HG02623 (cell line): ENCODE measurements around the gene CEP72.
"Not testable (repeated sequence)": the region's sequence is repeated elsewhere in the genome, so short reads cannot be mapped to it uniquely, and the experiment has no call there.

Experiments used
- ATAC-seq: cut with Tn5 transposase; IDR thresholded peaks from one replicate; pipeline ENCODE4 v1.9.1; 2021; ENCODE audit warnings: moderate library complexity; ENCODE audit not compliant: unreplicated experiment

The CEP72 gene

DNA sequence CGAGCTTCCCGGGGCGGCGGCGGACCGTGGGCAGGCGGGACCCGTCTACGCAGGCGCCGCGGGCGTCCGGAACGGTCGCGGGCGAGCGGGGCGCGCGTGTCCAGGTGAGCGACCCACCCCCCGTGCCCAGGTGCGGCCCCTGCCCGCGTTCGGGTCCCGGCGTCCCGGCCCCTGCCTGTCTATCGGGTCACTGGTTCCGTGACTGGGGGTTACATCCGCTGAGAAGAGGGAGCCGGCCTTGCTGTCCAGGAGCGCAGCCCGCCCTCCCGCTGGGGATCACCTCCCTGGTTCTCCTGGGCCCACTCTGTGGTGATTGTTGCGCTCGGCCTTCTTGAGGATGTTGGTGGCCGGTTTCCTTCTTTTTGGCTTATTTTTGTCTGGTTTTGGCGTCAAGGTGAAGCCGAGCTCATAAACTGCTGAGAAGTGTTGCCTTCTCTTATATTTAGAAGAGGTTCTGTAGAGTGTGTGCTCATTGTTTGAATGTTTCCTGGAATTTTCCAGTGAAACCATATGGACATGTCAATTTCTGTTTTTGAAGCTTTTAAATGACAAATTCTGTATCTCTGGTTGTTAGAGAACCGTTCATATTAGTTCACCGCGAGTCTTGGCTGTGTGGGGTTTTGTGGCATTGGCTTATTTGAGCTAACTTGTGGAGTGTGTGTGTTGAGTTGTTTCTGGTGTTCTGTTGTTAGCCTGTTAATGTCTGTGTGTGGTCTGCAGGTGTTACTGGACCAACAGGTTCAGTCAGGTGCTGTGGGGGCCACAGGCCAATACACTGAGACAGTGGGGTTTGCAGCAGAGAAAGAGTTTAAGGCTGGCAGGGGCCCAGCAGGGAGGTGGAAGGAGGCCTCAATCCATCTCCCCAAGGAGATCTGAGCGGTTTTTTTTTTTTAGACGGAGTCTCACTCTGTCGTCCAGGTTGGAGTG lies 621 bp downstream of the CEP72 start:
- ATAC-seq = peak; percentile 17

DNA sequence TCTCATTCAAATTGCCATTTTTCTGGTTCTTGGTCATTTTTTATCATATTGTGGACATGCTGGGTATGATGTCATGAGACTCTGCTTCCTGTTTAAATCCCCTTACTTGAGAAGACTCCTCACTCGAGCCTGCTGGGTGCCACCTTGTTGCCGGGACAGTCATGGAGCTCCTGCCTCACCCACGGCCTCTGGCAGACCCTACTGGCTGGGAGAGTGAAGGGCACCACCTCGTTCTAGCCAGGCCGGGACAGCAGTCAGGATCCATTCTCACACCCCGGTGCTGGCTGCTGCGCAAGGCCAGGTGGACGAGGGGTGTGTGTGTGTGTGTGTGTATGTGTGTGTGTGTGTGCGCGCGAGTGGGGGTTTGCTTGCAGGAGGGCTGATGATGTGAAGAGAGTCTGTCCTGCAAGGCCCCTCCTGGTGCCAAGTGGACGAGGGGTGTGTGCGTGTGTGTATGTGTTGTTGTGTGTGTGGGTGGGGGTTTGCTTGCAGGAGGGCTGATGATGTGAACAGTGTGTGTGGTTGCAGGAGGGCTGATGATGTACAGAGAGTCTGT lies 4.4 kb downstream of the CEP72 start:
- no peak for ATAC-seq

DNA sequence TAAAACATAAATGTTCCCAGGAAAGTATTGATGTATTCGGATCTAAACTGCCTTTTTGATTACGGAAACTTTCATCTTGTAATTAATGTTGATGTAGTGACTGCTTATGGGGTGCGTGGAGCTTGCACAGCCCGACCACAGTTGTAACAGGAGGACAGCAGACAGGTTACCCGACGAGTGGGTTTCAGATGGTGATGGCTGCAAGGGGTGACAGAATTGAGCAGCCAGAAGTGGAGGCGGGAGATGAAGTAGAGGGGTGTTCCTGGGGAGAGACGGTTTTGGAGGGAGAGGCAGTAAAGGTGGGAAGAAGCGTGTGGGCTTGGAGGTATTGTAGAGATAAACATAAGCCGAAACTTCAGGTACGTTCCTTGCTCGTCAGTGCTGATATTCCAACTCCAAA lies 5.8 kb downstream of the CEP72 start:
- no peak for ATAC-seq

DNA sequence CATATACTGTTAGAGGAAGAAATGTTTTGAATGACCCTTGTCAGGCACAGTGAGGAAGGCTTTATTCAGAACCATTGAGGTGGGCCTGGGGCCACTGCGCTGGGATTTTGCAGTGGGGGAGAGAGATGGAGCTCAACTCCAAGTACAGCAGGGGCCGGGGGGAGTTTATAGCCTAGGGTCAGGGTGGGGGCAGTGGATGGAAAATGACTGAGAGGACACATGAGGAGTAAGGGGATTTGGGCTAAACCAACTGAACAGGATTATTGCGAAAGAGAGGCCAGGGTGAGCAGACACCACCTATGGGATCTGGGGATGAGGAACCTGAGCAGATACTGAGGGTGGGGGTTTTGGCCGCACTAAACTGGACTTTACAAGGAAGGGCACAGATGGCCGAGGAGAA lies 6.3 kb downstream of the CEP72 start:
- ATAC-seq = no peak

DNA sequence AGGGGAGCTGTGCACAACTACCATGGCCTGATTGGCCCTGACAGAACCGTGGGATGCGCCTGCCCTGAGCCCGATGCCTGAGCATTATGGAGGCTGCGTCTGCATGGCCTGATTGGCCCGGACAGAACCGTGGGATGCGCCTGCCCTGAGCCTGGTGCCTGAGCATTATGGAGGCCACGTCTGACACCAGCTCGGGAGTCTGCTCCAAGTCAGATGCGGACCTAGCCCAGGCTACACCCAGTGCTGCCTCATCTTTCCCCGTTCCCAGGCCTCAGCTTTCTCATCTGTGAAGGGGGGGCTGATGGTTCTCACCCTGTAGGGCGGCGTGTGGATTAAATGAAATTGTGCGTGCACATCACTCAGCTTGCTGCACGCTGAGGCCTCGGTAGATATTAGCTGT lies 7.3 kb downstream of the CEP72 start:
- ATAC-seq = no peak

DNA sequence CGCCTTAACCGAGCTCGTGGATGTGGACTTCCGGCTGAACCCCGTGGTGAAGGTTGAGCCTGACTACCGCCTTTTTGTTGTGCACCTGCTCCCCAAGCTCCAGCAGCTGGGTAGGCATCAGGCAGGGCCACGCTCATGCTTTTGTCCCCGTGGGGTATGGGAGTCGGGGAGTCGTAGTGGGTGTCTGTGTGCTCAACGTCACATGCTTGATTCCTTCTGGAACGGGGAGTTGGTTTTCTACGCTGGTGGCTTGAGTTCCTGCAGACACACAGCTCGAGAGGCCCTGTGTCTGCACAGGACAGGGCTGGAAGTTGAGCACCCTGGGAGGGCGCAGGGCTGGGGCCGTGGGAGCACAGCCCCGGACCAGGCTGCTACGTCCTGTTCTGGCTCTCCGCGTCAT lies 8.0 kb downstream of the CEP72 start:
- ATAC-seq = no peak

DNA sequence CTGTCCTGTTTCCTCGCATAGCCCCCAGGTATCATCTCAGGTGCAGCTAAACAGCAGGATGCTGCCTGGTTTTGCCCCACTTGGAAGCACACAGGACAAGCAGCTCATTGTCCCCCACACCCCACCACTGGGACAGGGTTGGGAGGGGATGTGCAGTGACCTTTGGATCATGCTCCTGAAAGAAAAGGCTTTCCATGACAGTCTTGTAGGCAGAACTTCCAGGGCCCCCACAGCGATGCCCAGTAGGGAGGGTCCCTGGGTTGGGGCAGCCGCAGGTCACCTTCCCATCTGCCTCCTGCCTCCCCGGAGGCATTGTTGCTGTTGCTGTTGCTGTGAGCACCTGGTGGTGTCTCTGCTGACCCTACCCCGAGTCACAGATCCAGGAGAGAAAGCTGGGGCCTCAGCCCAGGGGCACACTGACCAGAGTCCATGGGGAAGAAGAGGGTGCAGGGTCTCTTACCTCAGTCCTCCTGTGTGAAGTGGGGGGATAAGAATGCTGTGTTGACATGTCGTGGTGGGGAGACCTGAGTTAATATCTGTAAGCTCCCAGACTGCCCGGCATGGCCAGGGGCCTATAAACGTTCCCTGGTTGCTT lies 8.5 kb downstream of the CEP72 start:
- ATAC-seq = no peak

DNA sequence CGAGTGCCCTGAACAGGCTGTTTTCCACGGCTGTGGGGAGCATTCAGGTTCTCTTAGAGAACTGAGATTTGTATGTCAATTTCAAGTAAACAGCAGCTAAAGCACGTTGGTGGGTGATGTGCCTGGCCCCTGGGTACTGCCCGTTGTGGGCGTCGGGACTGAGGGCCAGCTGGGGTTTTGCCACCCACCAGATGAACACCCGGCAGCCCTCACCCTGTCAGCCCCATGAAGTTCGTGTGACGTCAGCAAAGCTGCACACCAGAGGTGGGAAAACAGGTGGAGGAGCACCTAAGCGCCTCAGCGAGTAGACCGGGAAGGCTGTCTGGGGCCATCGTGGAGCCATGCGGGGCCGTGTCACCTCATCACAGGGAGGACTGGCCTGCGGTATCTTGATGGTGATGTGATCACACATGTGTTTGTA lies 9.2 kb downstream of the CEP72 start:
- ATAC-seq = no peak

DNA sequence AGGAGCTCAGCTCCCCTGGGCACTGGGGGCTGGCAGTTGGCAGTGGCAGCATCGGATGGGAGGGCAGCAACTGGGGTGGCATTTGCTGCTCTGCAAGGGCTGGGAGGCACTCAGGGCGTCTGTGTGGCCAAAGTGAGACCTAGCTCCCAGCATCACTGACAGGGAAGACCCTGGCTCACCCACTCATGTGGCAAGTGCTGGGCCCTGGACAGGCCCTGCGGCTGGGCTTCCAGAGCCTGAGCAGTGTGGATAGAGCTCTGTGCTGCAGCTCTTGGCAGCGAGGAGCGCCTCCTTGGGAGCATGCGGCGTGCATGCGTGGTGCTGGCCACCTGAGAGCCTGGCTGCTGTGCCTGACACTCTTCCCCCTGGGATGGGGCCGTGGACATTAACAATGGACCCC lies 10.2 kb downstream of the CEP72 start:
- no peak for ATAC-seq

DNA sequence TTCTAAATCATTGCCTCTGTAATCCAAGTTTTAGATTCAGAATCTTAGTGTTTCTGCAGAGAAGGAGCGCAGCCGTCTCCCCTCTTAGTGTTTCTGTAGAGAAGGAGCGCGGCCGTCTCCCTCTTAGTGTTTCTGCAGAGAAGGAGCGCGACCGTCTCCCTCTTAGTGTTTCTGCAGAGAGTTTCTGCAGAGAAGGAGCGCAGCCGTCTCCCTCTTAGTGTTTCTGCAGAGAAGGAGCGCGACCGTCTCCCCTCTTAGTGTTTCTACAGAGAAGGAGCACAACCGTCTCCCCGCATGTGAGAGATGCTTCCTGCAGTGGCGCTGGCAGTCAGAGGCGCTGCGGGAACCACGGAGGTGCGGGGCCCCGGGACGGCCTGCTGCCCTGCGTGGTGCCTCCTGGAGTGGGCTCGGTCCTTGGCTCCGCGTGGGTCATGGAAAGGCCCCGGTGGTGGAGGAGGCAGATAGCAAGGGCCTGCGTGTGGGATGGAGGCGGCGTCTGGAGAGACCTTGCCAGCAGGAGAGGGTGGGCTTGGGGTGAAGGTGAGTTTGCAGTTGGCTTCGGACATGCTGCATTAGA lies 10.9 kb downstream of the CEP72 start:
- ATAC-seq = no peak

DNA sequence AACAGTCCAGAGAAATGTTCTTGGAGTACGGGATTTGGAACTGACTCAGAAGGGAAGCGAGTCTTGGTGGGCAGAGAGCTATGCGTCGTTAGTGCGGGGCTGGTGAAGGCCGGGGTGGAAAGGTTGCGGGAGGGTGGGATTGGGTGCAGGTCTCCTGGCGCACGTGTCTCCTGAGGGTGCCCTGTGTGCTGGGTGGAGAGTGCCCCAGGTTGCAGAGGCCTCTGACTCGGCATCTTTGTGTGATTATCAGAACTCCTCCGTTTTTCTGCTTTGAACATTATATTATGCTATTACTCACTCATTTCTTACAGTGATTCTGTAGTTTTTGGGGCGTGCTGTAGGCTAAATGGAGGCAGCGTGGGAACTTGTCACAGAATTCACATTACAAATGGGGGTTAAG lies 11.4 kb downstream of the CEP72 start:
- no peak for ATAC-seq

DNA sequence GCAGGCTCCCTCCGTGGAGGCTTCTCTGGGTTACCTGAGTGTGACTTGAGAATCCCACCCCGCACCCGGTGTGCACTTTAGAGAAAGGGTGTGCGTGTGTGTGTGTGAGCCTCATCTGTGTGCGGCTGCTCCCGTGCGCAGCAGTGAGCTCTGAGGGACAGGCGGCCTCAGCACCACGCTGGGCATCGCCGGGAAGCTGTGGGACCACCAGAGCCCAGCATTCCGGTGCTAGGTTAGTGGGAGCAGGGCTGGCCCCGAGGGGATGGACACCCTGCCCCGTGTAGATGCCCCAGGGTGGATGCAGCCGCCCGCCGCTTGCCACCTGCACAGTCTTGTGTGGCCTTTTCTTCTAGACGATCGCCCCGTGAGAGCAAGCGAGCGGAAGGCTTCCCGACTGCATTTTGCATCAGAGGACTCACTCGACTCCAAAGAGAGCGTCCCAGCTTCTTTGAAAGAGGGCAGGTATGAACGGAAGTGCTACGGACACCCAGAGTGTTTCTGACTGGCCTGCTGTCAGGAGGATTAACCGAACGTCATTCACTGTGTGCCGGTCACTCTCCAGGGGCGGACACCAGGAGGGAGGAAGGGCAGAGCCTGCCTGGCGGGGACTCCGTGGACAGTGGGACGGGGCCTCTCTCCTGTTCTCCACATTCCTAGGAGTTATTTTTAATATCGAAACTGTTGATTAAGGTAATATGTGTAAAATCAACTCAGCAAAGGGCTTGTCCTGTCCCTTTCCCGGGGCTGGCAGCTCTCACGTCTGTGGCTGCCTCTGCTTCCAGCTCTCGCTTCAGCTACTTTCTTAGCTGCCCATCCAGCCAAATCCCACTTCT lies 12.2 kb downstream of the CEP72 start:
- no peak for ATAC-seq

DNA sequence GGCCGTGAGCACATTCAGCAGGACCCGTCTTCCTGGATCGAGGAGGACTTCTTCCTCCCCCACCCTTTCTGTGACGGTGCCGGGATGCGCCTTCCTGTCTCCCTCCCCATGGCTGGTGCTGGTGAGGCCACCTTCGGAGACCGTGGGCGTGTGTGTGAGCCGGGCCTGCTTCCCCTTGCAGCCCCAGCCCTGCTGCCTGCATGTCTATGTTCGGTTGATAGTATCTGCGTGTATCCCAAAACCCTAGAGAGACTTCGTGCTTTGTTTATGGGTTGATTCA lies 12.8 kb downstream of the CEP72 start:
- no peak for ATAC-seq

DNA sequence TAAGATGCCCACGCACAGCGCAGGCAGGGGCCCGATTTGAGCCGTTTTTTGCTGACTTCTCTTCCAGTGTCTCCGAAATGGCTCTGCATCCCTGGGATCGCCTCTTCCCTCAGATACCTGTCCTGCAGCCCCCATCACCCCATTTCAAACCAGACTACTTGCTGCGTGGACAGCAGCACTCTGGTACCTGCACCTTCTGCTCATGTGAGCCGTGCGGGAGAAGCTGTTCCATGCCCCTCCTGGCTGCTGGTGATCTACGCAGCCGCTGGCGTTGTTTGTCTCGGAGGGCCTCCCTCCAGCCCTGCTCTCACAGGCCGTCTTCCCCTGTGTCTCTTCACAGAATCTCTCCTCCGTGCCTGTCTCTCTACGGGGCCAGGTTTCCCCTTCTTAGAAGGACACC lies 13.4 kb downstream of the CEP72 start:
- ATAC-seq = no peak

DNA sequence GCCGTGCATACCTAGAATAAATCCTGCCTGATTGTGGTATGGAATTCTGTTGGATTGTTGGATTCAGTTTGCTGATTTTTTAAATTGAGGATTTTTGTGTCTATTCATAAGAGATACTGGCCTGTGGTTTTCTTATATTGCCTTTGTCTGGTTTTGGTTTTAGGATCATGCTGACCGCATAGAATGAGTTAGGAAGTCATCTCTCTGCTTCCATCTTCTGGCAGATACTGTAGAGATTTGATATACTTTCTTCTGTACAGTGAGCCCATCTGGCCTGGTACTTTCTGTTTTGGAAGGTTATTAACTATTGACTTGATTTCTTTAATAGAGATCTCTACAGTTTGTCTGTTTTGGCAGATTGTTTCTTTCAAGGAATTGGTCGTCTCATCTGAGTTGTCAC lies 14.7 kb downstream of the CEP72 start:
- no peak for ATAC-seq

DNA sequence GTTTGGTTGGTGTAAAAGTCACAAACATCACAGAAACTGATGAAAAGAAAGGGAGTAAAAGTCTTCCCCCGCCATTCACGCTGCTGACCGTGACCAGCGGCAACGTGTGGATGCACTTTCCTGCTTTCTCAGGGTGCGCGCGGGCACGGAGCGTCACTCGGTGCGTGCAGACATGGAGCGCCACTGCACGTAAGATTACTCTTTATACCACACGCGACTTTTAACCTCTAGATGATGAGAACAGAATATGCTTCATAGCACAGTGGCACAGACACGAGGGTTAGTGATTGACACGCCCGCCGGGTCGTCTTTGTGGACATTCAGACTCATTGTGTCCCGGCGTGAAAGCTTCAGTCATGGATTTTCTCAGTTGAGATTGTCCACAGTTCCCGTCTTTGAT lies 15.7 kb downstream of the CEP72 start:
- ATAC-seq = no peak

DNA sequence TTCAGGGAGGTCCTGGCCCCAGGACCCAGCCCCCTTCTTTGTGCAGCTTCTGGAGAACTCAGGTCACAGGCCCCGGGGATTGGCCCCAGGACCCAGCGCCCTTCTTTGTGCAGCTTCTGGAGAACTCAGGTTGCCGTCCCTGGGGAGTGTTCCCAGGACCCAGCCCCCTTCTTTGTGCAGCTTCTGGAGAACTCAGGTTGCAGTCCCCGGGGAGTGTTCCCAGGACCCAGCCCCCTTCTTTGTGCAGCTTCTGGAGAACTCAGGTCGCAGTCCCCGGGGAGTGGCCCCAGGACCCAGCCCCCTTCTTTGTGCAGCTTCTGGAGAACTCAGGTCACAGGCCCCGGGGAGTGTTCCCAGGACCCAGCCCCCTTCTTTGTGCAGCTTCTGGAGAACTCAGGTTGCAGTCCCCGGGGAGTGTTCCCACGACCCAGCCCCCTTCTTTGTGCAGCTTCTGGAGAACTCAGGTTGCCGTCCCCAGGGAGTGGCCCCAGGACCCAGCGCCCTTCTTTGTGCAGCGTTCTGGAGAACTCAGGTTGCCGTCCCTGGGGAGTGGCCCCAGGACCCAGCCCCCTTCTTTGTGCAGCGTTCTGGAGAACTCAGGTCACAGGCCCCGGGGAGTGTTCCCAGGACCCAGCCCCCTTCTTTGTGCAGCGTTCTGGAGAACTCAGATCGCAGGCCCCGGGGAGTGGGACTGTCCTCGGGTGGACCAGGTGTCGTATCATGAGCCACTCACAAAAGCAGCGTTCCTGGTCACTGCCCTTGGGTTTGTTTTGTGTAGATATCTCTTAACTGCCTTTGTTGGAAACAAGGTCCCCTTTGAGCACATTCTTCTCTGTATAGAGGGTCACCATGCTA lies 16.4 kb downstream of the CEP72 start:
- not testable (repeated sequence) for ATAC-seq

DNA sequence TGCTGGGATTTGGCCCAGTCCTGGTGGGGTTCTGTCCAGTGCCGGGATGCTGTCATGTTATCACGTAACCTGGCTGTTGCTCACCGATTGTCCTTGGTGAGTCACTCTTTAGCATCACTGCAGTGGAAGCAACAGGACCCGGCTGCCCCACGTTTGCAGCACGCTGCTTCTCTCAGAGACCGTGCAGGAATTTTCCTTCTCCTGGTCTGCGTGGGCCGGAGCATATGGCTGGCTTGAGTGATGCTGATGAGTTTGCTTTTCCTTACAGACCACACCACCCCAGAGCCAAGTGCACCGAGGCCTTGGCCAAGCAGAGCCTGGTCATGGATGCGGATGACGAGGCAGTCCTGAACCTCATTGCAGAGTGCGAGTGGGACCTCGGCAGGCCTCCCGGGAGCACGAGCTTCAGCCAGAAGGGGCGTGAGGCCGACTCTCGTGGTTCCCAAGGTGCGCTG lies 21.4 kb downstream of the CEP72 start:
- no peak for ATAC-seq

DNA sequence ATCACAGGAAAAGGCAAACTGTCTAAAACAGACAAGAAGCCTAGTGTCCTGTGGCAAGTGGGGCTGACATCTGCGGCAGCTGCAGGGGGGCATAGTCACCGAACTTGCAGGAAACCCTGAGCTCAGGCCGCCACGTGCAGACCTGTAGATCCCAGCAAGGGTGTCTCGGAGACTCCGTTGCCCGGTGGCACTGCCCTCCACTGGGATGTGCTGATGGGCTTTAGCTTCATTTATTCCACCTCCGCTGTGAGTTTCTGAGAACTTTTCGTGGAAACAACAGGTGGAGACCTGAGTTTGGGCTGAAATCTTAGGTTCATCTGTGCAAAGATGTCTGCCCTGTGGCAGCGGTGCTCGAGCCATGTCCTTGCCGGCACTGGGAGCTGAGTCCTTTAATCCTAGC lies 22.1 kb downstream of the CEP72 start:
- no peak for ATAC-seq
